ENCODE measurements around the gene LRRN4CL. TPM values are rescaled to one million over a fixed set of nuclear protein-coding genes. Genes with fewer than 3 reads are reported as not detected.
A peak's percentile ranks its signal among the peaks of the same experiment; 100 is the strongest.

Gene LRRN4CL
- total RNA-seq, 1 donor from 2014 or later = not detected

GRCh38 chr11:62671608-62672389, 17.5 kb downstream of the LRRN4CL start, which contains the start of the genes LBHD1 and UQCC3:
LBHD1 (minus strand) TSS chr11:62672267; CDS start chr11:62670031, 2,236 bp downstream.
UQCC3 (plus strand) TSS chr11:62671673; CDS start chr11:62671746, 73 bp downstream.
- Histone ChIP-seq H4K20me1 (ENCODE audit: low read depth) (peaks cover 6% of the 10 kb centered on the region), H3K4me1 (peaks cover 6% of the 10 kb centered on the region), H3K27me3 (no peaks in the 10 kb centered on the region), H3K36me3 (no peaks in the 10 kb centered on the region), H3K4me2 (peak within 1 kb of the TSS; percentile 97), H3K9me3 (ENCODE audit: low read depth) (no peaks in the 10 kb centered on the region), H3K79me2 (ENCODE audit: low read depth) (peaks cover 41% of the 10 kb centered on the region), H3K4me3 (peak within 1 kb of the TSS; percentile 85), H3K27ac (peak within 1 kb of the TSS; percentile 23), H3F3A (ENCODE audit: low read depth) (peaks cover 73% of the 10 kb centered on the region), H3K9ac (peak within 1 kb of the TSS; percentile 70), H2AFZ (replicated peaks) (peak within 1 kb of the TSS; percentile 84)
- Mint-ChIP-seq H3K36me3 (peaks cover 13% of the 10 kb centered on the region), H3K9me3 (no peaks in the 10 kb centered on the region), H3K27me3 (ENCODE audit: insufficient read depth, low read depth) (no peaks in the 10 kb centered on the region), H3K4me3 (peak within 1 kb of the TSS; percentile 100), H3K4me1 (peaks cover 30% of the 10 kb centered on the region), H3K27ac (peak within 1 kb of the TSS; percentile 99)
- TF ChIP-seq EZH2 (IDR thresholded peaks at IDR 0.05) = no peak
- no peak for TF ChIP-seq EZH2phosphoT487 (IDR thresholded peaks at IDR 0.05)
- no peak for TF ChIP-seq CTCF (IDR thresholded peaks at IDR 0.05)
- DNase-seq (ENCODE audit: low spot score) = peak; percentile 95

- no peak for TF ChIP-seq CTCF (IDR thresholded peaks at IDR 0.05)
- TF ChIP-seq EZH2phosphoT487 (IDR thresholded peaks at IDR 0.05) = no peak
- TF ChIP-seq EZH2 (IDR thresholded peaks at IDR 0.05) = no peak
- H3K27ac Mint-ChIP-seq = peak overlapping the region; percentile 99
- Histone ChIP-seq H2AFZ (replicated peaks) (peak overlapping the region; percentile 84), H3K79me2 (ENCODE audit: low read depth) (peaks cover 47% of the 10 kb centered on the region), H3K4me1 (peaks cover 11% of the 10 kb centered on the region), H3K27me3 (no peaks in the 10 kb centered on the region), H4K20me1 (ENCODE audit: low read depth) (peaks cover 12% of the 10 kb centered on the region), H3K36me3 (no peaks in the 10 kb centered on the region), H3K27ac (peak overlapping the region; percentile 23), H3K4me3 (peak overlapping the region; percentile 85), H3K4me2 (peak overlapping the region; percentile 97), H3F3A (ENCODE audit: low read depth) (peaks cover 77% of the 10 kb centered on the region), H3K9ac (peak overlapping the region; percentile 70), H3K9me3 (ENCODE audit: low read depth) (no peaks in the 10 kb centered on the region)
- H3K9me3 Mint-ChIP-seq = no peaks in the 10 kb centered on the region
- peaks cover 2% of the 10 kb centered on the region for H3K27me3 Mint-ChIP-seq (ENCODE audit: insufficient read depth, low read depth)
- H3K36me3 Mint-ChIP-seq = peaks cover 12% of the 10 kb centered on the region
- DNase-seq (ENCODE audit: low spot score) = no peak
- peaks cover 34% of the 10 kb centered on the region for H3K4me1 Mint-ChIP-seq
- peak overlapping the region; percentile 100 for H3K4me3 Mint-ChIP-seq
Observed at GRCh38 chr11:62671236-62671607, 18.1 kb downstream of the LRRN4CL start.

- Mint-ChIP-seq H3K4me3 (peak overlapping the region; percentile 100), H3K9me3 (no peaks in the 10 kb centered on the region), H3K4me1 (peaks cover 37% of the 10 kb centered on the region), H3K36me3 (peaks cover 7% of the 10 kb centered on the region), H3K27ac (peak overlapping the region; percentile 35), H3K27me3 (ENCODE audit: insufficient read depth, low read depth) (peaks cover 5% of the 10 kb centered on the region)
- no peak overlapping the region for H3K4me3 ChIP-seq
- peaks cover 17% of the 10 kb centered on the region for H4K20me1 ChIP-seq (ENCODE audit: low read depth)
- H3F3A ChIP-seq (ENCODE audit: low read depth) = peaks cover 81% of the 10 kb centered on the region
- H3K9me3 ChIP-seq (ENCODE audit: low read depth) = no peaks in the 10 kb centered on the region
- H3K79me2 ChIP-seq (ENCODE audit: low read depth) = peaks cover 58% of the 10 kb centered on the region
- DNase-seq (ENCODE audit: low spot score) = peak; percentile 34
- no peaks in the 10 kb centered on the region for H3K27me3 ChIP-seq
- no peak overlapping the region for H2AFZ ChIP-seq (replicated peaks)
- peak overlapping the region; percentile 66 for H3K27ac ChIP-seq
- no peak overlapping the region for H3K9ac ChIP-seq
- peaks cover 14% of the 10 kb centered on the region for H3K4me1 ChIP-seq
- TF ChIP-seq CTCF (IDR thresholded peaks at IDR 0.05) = no peak
- TF ChIP-seq EZH2 (IDR thresholded peaks at IDR 0.05) = no peak
- no peak for TF ChIP-seq EZH2phosphoT487 (IDR thresholded peaks at IDR 0.05)
- no peak overlapping the region for H3K4me2 ChIP-seq
- no peaks in the 10 kb centered on the region for H3K36me3 ChIP-seq
Observed at GRCh38 chr11:62669420-62670161, 19.7 kb downstream of the LRRN4CL start.

Measured in neural progenitor cell (in vitro differentiated cells).